Hypothalamus (tissue), 51 donors: ENCODE measurements around the gene COL5A2.

Experiments used
- DNase-seq, 51 donors: peaks; one replicate each; lab custom pipeline; 2025; lab: John Stamatoyannopoulos, UW

Gene COL5A2

GRCh38 chr2:189179570-189179950 lies at the start of gene COL5A2:
TSS of gene COL5A2 (minus strand) at chr2:189179761. CDS start at chr2:189179604, 157 bp downstream.
- DNase-seq: peak in 2 of 51 donors; percentile 1

- DNase-seq: no peak
These were observed 46.5 kb upstream of the COL5A2 start for GRCh38 chr2:189226017-189226416.

- DNase-seq: no peak
These were observed 45.5 kb upstream of the COL5A2 start for GRCh38 chr2:189225032-189225431.

GRCh38 chr2:189222468-189223105 lies 43.0 kb upstream of the COL5A2 start:
- DNase-seq: peak in 4 of 51 donors; percentile 1 to 5 (median 2)

GRCh38 chr2:189221811-189222467 lies 42.4 kb upstream of the COL5A2 start:
- DNase-seq: no peak

- DNase-seq: no peak
These were observed 38.7 kb upstream of the COL5A2 start for GRCh38 chr2:189218236-189218635.

- DNase-seq: no peak
These were observed 38.0 kb upstream of the COL5A2 start for GRCh38 chr2:189217541-189217940.

GRCh38 chr2:189217051-189217450 lies 37.5 kb upstream of the COL5A2 start:
- DNase-seq: no peak

GRCh38 chr2:189214484-189214883 lies 34.9 kb upstream of the COL5A2 start:
- no peak for DNase-seq

GRCh38 chr2:189213250-189213649 lies 33.7 kb upstream of the COL5A2 start:
- DNase-seq: no peak

- DNase-seq: no peak
These were observed 30.9 kb upstream of the COL5A2 start for GRCh38 chr2:189210250-189211087.

- DNase-seq: no peak
These were observed 28.7 kb upstream of the COL5A2 start for GRCh38 chr2:189208254-189208653.

- no peak for DNase-seq
These were observed 24.9 kb upstream of the COL5A2 start for GRCh38 chr2:189204322-189204941.

GRCh38 chr2:189203177-189203799 lies 23.7 kb upstream of the COL5A2 start:
- no peak for DNase-seq

- DNase-seq: no peak
These were observed 20.2 kb upstream of the COL5A2 start for GRCh38 chr2:189199797-189200196.

- DNase-seq: no peak
These were observed 13.2 kb upstream of the COL5A2 start for GRCh38 chr2:189192766-189193165.

GRCh38 chr2:189191766-189192165 lies 12.2 kb upstream of the COL5A2 start:
- no peak for DNase-seq

GRCh38 chr2:189190685-189191084 lies 11.1 kb upstream of the COL5A2 start:
- DNase-seq: no peak

GRCh38 chr2:189188115-189188805 lies 8.7 kb upstream of the COL5A2 start:
- no peak for DNase-seq

GRCh38 chr2:189183170-189183569 lies 3.6 kb upstream of the COL5A2 start:
- no peak for DNase-seq
